HG03575 (cell line): Measurements from ENCODE around the gene WDR49.
"Not testable (repeated sequence)": the region's sequence is repeated elsewhere in the genome, so short reads cannot be mapped to it uniquely, and the experiment has no call there.

ENCODE experiments used
- ATAC-seq: cut with Tn5 transposase; IDR thresholded peaks from one replicate; pipeline ENCODE4 v1.9.1; 2021; ENCODE audit not compliant: unreplicated experiment, insufficient number of reproducible peaks, low FRiP score; ENCODE audit errors: extremely low read depth

Gene WDR49

DNA sequence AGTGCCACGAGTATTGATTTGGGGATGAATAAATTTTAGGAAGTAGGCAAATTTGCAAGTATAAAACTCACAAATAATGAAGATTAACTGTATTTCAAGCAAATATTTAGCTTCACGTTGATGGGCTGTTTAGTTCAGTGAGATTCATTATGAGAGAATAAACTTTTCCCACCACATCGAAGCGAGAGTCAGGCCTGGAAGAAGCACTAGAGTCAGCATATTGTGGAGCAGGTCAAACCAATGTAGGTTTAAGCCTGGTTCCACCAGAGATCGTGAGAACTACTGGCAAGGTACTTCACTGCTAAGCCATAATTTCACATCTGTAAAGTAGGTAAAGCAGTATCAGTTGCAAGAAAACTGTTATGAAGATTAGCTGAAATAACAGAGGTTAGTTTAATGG, 22.3 kb downstream of the WDR49 start:
- ATAC-seq: no peak

DNA sequence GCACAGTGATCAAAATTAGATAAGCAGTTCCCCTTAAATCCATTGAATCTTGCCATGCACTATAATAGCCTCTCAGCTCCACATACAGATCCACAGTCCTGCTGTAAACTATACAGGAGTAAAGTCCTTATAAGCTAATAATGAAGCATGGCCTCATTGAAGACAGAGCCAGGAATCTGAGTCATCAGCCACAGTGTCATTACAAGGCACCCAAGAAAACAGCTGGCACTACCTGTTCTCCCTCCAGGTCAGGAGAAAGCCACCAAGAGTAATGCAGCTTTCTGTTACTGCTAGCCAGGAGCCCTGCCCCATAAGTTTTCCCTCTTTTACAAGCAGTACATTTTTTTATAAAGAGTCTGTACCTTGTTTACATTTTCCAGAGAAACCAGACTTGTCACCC, 27.3 kb downstream of the WDR49 start:
- no peak for ATAC-seq

DNA sequence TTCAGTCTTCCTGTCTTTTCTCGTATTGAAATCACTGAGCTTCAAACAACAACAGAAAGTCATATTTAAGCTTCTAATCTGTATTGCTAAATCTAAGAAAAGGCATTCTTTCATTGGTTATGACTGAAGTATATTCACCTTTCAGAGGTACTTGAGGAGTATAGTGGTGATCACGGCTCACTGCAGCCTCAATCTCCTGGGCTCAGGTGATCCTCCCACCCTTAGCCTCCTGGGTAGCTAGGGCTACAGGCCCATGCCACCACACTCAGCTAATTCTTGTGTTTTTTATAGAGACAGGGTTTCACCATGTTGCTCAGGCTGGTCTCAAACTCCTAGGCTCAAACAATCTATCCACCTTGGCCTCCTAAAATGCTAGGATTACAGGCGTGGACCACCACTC, 38.7 kb downstream of the WDR49 start:
- ATAC-seq: no peak

DNA sequence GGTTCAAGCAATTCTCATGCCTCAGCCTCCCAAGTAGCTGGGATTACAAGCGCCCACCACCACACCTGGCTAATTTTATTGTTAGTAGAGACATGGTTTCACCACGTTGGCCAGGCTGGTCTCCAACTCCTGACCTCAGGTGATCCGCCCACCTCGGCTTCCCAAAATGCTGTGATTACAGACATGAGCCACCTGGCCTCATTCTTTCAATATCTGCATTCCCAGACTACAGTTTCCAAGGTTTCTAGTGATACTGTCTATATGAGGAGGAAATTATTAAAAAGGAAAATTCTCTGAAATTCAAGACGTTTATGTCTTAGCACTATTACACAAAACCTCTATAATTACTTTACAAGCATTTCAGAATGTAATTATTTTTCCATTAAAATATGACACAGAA, 39.5 kb downstream of the WDR49 start:
- ATAC-seq: not testable (repeated sequence)

DNA sequence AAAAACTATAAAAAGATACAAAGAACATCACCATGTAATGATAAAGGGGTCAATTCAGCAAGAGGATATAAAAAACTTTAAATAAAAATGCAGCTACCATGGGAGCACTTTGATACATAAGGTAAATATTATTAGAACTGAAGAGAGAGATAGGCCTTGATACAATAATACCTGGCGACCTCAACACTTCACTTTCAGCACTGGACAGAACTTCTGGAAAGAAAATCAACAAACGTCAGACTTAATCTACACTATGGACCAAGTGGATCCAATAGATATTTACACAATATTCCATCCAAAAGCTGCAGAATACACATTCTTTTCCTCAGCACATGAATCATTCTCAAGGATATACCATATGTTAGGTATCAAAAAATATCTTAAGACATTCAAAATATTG, 42.0 kb downstream of the WDR49 start:
- ATAC-seq: no peak

DNA sequence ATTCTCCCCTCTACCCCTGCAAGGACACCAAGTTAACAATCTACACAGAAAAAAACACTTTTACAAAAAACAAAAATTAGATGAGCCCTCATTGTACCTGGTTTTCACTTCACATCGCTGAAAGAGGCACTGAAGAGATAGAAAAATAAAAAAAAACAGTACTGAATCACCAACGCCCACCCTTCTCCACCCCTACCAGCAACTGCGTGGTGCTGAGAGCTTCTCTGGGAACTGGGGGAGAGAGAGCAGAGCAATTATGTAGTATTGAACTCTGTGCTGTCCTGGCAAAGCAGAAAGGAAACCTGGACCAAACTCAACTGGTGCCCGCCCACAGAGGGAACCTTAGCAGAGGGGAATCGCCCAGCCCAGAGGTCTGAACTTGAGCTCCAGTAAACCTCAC, 44.6 kb downstream of the WDR49 start:
- no peak for ATAC-seq

DNA sequence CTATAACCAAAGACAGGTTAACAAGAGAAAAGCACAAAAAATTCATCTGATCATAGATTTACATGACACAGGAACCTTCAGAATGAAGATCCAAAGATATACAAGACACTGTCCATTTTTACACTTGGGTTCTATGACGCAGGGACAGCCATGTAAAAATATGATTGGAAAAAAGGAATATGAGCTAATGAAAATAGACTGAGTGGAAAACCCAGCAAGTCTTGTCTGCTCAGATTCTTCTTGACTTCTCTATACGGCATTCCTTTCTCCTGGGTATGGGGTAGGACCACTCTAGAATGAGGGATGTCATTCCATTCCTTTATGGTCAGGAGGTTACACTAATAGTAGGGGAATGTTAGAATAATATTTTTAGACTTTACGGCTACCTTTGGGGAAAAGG, 46.9 kb downstream of the WDR49 start:
- no peak for ATAC-seq

DNA sequence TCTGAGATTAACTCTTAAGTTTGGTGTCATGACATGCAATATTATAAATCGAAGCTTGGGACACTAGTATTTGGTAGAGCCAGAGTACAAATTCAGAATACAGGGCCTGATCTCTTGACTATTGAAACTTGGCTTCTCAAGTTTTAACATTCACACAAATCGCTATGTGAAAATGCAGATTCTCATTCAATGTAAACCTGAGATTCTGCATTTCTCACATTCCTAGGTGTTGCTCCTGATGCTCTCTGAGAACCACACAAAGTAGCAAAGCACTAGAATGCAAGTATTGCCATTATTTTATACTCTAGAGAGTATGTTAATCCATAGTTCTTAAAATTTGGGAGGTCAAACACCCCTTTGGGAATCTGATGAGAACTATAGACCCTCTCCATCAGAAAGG, 47.9 kb downstream of the WDR49 start:
- ATAC-seq: no peak

DNA sequence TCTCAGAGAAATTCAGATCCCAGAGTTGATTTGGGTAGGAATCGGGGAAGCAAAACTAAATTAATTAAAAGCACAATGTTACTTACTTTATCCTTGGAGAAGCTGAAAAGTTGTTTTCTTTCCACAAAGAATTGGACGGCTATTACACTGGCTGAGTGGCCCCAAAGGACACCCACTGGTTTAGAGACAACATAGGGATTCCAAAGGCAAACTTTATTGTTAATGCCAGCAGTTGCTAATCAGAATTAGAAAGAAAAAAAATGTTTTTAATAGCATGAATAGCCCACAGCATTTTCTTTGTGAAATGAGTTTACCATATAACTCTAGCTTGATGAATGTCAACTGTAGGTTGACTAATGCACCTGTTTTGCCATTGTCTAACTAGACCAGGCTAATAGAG, 51.7 kb downstream of the WDR49 start:
- ATAC-seq: no peak

DNA sequence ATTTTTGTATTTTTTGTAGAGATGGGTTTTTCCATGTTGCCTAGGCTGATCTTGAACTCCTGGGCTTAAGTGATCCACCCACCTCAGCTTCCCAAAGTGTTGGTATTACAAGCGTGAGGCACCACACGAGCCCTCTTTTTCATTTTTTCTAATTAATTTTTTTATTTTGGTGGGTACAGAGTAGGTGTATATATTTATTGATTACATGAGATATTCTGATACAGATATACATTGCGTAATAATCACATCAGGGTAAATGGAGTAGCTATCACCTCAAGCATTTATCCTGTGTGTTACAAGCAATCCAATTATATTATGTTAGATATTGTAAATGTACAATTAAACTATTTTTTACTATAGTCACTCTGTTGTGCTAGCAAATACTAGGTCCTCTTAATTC, 66.1 kb downstream of the WDR49 start:
- ATAC-seq: no peak

DNA sequence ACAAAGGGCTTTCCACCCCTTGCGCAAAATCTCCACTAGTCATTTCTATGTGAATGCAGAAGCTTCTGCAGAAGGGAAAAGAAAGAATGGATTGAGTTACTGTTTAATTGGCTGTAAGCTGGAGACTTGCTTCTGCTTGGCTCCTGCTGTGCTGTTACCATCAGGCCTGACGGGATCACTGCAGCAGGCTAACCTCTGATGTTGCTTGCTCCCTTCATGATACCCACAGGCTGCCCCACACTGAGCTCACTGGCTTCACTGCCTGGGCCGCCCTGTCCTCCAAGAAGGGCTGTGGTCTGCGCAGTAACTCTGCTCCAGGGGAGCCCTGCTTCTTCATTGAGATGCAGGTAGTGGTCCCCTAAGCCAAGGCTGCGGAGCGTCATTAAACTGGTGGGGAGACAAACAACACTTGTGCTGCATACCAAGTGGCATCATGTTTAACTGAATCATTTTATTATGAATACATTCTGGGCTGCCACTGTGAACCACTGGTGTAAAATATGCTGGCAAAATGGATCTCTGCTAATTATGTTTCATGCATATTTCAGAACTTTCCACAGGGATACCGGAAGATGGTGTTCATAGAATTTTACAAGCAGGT, 78.6 kb downstream of the WDR49 start:
- ATAC-seq: no peak

DNA sequence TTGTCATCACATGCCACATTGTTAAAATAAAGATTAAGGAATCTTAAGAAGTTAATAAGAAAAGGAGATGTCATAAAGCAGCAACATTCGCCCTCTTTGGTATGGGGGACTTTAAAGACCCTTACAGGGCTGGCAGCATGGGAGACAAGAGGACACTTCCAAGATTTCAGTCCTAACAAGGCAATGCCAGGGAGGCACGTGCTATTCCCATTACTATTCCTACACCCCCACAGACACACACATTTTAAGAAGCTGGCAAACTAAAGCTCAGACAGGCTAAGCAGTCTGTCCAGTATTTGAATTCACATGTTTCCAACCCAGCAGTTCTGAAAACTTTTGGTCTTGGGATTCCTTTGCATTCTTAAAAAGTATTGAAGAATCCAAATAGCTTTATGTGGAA, 80.8 kb downstream of the WDR49 start:
- ATAC-seq: no peak

DNA sequence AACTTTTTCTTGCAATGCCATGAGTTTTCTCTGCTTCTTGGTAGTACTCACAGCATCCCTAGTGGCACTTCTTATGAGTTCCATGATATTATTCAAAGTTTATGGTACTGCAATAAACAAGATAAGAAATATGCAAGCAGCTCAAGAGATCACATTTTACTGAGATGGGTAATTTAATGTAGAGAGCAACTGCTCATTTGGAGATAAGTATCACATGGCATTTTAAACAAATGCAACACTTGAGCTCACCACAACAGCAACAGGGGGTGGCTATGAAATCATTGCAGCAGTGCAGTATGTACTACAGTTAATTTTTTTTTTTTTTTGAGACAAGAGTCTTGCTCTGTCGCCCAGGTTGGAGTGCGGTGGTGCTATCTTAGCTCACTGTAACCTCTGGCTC, 85.1 kb downstream of the WDR49 start:
- ATAC-seq: no peak

DNA sequence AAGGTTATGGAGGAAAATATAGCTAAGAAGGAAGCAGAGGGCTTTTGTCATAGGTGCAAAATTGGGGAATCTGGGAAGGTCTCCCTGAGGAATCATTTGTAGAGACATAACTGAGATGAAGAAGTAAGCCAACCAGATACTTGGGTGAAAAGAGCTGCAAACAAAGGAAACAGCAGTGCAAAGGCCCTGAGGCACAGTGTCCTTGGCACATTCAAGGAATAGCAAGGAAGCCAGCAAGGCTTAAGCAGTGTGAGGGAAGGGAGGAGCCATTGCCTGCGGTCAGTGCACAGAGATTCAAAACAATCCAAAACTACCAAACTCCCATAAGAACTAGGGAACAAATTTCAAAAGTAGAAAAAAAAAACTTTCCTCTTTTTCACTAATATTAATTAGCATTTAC, 88.3 kb downstream of the WDR49 start:
- ATAC-seq: no peak

DNA sequence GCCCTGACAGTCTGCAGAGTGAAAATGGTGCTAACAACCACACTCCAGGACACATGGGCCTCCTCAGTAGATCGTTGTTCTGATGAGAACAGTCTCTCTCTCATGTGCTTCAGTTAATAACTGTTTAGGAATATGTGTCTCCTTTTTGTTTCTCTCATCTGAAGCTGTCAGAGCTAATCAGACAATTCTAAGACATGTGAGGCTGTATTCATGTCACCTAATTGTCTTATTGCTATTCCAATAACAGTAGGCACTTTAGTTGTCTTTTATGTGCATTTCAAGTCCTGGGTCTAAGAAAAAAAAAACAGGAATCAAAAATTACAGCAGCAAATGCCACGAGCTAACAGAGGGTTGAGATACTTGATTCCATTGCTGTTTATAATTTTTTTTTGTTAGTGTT, 89.1 kb downstream of the WDR49 start:
- ATAC-seq: no peak

DNA sequence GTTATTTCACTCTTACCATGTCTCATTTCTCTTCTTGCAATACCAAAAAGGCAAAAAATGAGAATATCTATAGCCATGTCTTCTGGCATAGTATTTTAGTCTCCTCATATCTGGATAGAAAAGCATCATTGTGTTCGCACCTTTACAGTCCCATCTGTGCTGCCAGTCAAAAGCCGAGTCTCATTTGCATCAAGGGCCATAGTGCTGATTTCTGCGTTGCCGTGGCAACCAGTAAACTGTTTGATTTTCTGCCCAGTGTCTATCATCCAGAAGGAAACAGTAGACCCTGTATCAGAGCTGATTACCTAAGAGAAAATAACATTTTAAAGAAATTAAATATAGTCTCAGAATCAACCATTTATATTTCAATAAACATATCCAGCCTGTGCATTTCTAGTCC, 93.8 kb downstream of the WDR49 start:
- no peak for ATAC-seq

DNA sequence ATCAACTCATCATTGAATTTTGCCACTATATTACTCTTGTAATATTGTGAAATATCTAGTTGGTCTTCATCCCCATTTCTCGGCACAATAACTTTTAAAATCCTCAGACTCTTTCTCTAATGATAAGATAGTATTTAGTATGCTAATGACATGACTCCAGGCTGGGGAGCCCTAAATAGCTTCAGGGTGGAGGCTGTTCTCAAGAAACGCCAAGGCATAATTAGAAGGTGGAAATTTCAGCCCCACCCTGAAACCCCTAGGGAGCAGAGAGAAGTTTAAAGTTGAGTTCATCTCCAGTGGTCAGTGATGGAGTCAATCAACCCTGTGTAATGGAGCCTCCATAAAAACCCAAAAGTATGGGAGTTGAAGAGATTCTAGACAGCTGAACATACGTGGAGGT, 98.8 kb downstream of the WDR49 start:
- no peak for ATAC-seq

DNA sequence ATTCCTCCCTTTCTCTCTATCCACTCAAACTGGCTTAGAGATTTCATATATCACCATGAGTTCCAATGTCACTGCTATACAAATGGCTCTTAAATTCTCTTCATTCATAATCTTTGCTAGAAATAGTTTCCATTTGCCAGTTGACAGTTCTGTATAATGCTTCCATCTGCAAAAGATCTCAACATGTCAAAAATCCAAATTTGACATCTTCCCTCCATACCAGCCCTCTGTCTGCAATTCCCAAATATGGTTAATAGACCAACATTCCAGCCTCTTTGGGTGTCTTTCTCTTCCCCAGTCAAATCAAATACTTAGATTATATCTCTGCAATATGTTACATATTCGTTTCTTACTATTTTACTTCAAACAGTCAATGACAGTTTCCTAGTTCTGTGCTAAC, 115.7 kb downstream of the WDR49 start:
- no peak for ATAC-seq

DNA sequence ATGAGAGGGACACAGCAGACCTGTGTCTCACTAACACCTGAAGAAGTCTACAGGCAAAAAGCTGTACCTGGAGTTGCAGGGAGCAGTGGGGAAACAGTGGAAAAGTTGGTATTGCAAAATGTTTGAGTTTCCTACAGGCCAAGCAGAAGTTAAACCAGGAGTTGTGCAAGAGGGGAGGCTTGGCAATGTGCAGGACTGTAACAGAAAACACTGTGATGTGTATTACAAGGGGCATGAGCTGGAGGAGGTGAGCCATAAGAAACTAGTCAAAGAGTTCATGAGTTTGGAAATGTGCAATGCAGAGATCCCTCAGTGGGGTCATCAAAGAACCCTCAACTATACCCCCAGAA, 132.8 kb downstream of the WDR49 start:
- ATAC-seq: no peak

DNA sequence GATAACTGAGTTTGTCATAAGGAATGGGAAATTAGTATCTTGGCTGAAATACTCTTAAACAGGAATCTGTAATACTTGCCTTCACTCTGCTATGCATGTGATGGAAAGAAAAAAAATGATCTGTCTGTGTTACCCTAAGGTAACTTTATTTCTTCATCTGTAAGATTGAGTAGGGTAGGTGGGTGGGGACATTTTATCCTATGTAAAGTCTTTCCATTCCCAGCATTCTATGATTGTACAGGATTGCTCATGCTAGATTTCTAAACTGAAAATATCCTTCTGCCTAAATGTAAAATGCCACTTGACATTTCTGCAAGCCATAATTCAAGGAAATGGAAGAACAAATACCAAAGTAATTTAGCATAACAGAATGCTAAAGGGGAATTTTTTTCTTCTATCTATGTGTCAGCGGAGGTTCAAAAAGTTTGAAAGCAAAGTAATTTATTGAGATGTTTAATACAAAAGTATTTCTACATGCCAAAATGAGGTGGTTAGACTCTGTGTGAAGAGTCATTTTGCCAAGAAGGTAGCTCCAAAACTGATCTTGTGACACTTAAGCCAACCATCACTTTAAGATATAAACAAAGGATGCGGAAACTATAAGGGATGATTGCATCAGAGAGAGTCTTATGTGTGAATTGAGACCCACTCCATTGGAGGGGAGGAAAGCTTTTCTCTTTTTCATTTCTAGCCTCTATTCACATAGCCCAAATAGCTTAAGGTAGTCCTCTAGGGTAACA, 133.3 kb downstream of the WDR49 start:
- ATAC-seq: no peak

DNA sequence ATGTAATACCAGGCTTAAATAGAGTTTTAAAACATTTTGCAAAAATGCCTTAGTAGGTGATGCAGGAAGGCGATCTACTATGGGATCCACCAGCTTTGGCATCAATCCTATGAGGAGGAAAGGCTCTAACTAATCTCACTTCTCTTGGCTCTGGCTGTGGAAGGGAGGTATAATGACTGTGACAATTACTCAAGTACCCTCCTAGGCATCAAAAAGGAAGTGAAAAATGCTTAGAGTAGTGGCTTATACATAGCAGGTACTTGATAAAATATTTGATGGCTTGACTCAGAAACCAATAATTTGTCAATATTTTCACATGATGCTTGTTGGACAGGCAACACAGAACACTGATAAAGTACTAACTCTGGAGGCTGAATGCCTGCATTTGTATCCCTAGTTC, 145.8 kb downstream of the WDR49 start:
- no peak for ATAC-seq
